Measurements from ENCODE around the gene HNRNPH2.

Gene HNRNPH2

GRCh38 chrX:101398694-101399093, 9.3 kb upstream of the HNRNPH2 start:
- TF ChIP-seq CTCF (conservative IDR thresholded peaks at IDR 0.05): no peak
- H3K27ac ChIP-seq: no peak overlapping the region

- H3K27ac ChIP-seq: no peak overlapping the region
Measured at GRCh38 chrX:101399825-101400224, 8.2 kb upstream of the HNRNPH2 start.

DNA sequence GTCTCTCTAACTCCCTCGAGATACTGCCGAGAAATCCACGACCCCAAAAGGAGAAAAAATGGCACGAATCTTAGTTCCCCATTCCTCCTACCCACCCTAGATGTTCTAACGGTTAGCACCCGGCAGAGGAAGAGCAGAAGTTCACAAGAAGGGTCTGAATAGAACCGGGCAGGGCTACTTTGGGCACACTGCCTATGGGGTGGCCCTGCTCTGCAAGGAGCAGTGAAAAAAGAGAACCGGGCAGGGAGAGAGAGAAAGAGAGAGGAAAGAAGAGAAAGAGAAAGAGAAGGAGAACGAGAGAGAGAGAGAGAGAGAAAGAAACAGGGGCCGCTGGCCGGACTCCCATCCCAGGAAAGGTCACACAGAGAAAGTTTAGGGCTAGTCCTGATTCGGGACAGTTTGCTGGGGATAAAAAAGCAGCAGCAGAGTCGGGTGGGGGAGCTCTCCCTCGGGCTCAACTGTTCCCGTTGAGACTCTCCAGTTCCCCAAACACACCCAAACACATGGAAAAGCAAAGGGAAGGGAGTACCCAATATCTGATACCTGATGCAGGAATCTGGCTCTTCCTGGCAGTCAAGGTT, 765 bp upstream of the HNRNPH2 start:
- no peak for TF ChIP-seq CTCF (conservative IDR thresholded peaks at IDR 0.05)

More at GRCh38 chrX:101399825-101400224, 8.2 kb upstream of the HNRNPH2 start:
- TF ChIP-seq CTCF (conservative IDR thresholded peaks at IDR 0.05): no peak

GRCh38 chrX:101408532-101408841, 465 bp downstream of the HNRNPH2 start:
- H3K27ac ChIP-seq: peak overlapping the region; percentile 55
- TF ChIP-seq CTCF (conservative IDR thresholded peaks at IDR 0.05): no peak

More for the DNA sequence above, 765 bp upstream of the HNRNPH2 start:
- H3K27ac ChIP-seq: peak overlapping the region; percentile 55

DNA sequence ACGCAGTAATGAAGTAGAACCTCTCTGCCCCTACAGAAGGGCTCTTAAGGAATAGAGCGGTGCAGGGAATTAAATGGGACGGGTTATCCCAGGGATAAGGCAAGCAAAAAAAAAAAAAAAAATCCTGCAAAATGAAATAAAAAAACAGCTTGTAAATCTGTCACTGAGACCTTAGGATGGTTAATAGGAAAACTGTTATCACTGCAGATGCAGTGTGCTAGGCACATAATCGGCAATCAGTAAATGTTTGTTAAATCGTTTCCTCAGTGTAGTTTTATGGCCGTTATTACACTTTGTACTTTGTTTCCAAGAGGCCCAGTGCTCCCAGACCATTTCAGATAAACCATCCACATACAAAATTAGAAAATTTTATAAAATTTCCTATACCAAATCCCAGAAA, 1.0 kb downstream of the HNRNPH2 start:
- H3K27ac ChIP-seq: 0 out of 2 replicates have a peak overlapping the region, but pooled peaks have one; percentile 55
- TF ChIP-seq CTCF (conservative IDR thresholded peaks at IDR 0.05): no peak

DNA sequence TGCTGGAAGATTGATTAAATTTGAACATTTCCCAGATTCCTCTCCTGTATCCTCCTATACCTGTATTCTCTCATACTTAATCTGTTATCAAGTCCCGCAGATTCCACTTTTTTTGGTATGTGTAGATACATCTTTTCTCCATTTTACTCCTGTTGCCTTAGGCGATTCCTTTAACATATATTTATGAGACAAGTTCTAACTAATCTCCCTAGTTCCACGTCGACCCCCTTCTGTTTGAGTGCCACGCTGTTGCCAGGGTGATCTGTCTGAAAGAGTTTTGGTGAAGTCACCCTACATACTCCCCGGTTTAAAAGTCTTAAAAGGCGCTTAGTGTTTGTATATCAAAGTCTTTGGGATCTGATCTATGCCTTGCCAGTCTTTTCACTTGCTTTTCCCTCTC, 2.4 kb downstream of the HNRNPH2 start:
- no peak overlapping the region for H3K27ac ChIP-seq
- no peak for TF ChIP-seq CTCF (conservative IDR thresholded peaks at IDR 0.05)

DNA sequence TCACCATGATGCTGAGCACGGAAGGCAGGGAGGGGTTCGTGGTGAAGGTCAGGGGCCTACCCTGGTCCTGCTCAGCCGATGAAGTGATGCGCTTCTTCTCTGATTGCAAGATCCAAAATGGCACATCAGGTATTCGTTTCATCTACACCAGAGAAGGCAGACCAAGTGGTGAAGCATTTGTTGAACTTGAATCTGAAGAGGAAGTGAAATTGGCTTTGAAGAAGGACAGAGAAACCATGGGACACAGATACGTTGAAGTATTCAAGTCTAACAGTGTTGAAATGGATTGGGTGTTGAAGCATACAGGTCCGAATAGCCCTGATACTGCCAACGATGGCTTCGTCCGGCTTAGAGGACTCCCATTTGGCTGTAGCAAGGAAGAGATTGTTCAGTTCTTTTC, 4.0 kb downstream of the HNRNPH2 start:
- H3K27ac ChIP-seq: no peak overlapping the region
- no peak for TF ChIP-seq CTCF (conservative IDR thresholded peaks at IDR 0.05)

All from VCaP (cell line).